ENCODE data around the gene XRCC6. TPM values are rescaled to one million over a fixed set of nuclear protein-coding genes. Genes with fewer than 3 reads are reported as not detected.

Gene XRCC6
- total and polyA plus RNA-seq, 2 of the 13 experiments (the other 11 are each of a cell fraction or from before 2014, with no cell fraction given) = 124 to 625 TPM

DNA sequence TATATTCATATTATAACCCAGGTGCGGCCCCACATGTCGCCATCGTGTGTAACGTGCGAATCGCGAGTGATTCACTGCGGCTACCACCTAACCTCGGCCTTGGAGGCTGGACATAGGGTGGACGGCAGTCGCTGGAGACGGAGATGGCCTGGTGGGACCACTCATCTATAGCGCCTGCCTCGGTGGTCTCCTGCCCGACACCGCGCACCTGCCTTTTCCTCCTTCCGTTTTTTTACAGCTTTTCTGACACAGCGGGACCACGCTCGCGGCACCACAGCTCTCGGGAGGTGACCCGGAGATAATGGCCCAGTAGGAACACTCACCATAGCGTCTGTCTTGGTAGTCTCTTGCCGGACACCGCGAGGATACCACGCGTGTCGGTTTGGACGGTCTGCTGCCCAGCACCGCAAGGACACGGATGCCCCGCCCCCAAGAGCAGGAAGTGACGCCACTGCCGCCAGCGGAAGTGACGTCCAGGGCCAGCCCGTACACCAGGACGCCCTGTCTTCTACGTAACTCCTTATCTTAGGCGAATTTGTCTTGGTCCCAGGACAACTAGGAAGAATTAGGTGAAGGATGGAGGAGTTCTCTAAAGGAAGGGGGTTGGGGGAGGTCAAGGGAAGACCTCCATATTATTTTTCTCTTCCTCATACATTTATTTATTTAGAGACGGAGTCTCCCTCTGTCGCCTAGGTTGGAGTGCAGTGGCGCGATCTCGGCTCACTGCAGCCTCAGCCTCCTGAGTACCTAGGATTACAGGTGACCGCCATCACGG is 61.1 kb downstream of the XRCC6 start (continued):
- TF ChIP-seq, protein P1, sequence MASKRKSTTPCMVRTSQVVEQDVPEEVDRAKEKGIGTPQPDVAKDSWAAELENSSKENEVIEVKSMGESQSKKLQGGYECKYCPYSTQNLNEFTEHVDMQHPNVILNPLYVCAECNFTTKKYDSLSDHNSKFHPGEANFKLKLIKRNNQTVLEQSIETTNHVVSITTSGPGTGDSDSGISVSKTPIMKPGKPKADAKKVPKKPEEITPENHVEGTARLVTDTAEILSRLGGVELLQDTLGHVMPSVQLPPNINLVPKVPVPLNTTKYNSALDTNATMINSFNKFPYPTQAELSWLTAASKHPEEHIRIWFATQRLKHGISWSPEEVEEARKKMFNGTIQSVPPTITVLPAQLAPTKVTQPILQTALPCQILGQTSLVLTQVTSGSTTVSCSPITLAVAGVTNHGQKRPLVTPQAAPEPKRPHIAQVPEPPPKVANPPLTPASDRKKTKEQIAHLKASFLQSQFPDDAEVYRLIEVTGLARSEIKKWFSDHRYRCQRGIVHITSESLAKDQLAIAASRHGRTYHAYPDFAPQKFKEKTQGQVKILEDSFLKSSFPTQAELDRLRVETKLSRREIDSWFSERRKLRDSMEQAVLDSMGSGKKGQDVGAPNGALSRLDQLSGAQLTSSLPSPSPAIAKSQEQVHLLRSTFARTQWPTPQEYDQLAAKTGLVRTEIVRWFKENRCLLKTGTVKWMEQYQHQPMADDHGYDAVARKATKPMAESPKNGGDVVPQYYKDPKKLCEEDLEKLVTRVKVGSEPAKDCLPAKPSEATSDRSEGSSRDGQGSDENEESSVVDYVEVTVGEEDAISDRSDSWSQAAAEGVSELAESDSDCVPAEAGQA (IDR thresholded peaks at IDR 0.05; ENCODE audit: low read depth) = peak; percentile 97
- TF ChIP-seq, protein P1 (CRISPR knock-in tag; IDR thresholded peaks at IDR 0.05; ENCODE audit: borderline replicate concordance) = no peak
- TF ChIP-seq, protein P2, sequence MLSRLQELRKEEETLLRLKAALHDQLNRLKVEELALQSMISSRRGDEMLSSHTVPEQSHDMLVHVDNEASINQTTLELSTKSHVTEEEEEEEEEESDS (CRISPR knock-in tag; IDR thresholded peaks at IDR 0.05; ENCODE audit: borderline replicate concordance) = no peak
- TF ChIP-seq TCF7L2 (IDR thresholded peaks at IDR 0.05; ENCODE audit: low read depth, low read length) = no peak
- TF ChIP-seq, protein P3, sequence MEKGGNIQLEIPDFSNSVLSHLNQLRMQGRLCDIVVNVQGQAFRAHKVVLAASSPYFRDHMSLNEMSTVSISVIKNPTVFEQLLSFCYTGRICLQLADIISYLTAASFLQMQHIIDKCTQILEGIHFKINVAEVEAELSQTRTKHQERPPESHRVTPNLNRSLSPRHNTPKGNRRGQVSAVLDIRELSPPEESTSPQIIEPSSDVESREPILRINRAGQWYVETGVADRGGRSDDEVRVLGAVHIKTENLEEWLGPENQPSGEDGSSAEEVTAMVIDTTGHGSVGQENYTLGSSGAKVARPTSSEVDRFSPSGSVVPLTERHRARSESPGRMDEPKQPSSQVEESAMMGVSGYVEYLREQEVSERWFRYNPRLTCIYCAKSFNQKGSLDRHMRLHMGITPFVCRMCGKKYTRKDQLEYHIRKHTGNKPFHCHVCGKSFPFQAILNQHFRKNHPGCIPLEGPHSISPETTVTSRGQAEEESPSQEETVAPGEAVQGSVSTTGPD (CRISPR knock-in tag; IDR thresholded peaks at IDR 0.05) = no peak
- peak; percentile 94 for TF ChIP-seq KDM5A (IDR thresholded peaks at IDR 0.05; ENCODE audit: borderline replicate concordance, low read length)
- 0 out of 2 replicates have a peak, but pooled peaks have one; percentile 83 for TF ChIP-seq NFKB2 (CRISPR knock-in tag; IDR thresholded peaks at IDR 0.05; ENCODE audit: borderline replicate concordance)
- TF ChIP-seq HOXA3 (CRISPR knock-in tag; IDR thresholded peaks at IDR 0.05) = peak; percentile 99
- no peak for TF ChIP-seq RARG (CRISPR knock-in tag; IDR thresholded peaks at IDR 0.05; ENCODE audit: low read depth)
- no peak for TF ChIP-seq FOXA1 (IDR thresholded peaks at IDR 0.05)
- TF ChIP-seq FOXA1 (CRISPR knock-in tag; IDR thresholded peaks at IDR 0.05) = no peak
- peak; percentile 81; the same call in 1 of the 2 replicates for TF ChIP-seq ZNF747 (CRISPR knock-in tag; IDR thresholded peaks at IDR 0.05; ENCODE audit: borderline replicate concordance)
- TF ChIP-seq CBX1 (IDR thresholded peaks at IDR 0.05; ENCODE audit: low read depth) = no peak
- TF ChIP-seq, protein P4, sequence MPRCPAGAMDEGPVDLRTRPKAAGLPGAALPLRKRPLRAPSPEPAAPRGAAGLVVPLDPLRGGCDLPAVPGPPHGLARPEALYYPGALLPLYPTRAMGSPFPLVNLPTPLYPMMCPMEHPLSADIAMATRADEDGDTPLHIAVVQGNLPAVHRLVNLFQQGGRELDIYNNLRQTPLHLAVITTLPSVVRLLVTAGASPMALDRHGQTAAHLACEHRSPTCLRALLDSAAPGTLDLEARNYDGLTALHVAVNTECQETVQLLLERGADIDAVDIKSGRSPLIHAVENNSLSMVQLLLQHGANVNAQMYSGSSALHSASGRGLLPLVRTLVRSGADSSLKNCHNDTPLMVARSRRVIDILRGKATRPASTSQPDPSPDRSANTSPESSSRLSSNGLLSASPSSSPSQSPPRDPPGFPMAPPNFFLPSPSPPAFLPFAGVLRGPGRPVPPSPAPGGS (CRISPR knock-in tag; IDR thresholded peaks at IDR 0.05) = no peak
- TF ChIP-seq MZF1 (CRISPR knock-in tag; IDR thresholded peaks at IDR 0.05; ENCODE audit: borderline replicate concordance) = no peak
- TF ChIP-seq NFYC (CRISPR knock-in tag; IDR thresholded peaks at IDR 0.05) = peak; percentile 42; the same call in 1 of the 2 replicates
- peak; percentile 49; the same call in 1 of the 2 replicates for TF ChIP-seq FOSL2 (CRISPR knock-in tag; IDR thresholded peaks at IDR 0.05)
- no peak for TF ChIP-seq SRY (CRISPR knock-in tag; IDR thresholded peaks at IDR 0.05)
- 0 out of 2 replicates have a peak, but pooled peaks have one; percentile 33 for TF ChIP-seq FOXO1 (CRISPR knock-in tag; IDR thresholded peaks at IDR 0.05)
- TF ChIP-seq, protein P5, sequence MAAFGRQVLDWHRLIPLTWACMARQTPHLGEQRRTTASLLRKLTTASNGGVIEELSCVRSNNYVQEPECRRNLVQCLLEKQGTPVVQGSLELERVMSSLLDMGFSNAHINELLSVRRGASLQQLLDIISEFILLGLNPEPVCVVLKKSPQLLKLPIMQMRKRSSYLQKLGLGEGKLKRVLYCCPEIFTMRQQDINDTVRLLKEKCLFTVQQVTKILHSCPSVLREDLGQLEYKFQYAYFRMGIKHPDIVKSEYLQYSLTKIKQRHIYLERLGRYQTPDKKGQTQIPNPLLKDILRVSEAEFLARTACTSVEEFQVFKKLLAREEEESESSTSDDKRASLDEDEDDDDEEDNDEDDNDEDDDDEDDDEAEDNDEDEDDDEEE (CRISPR knock-in tag; IDR thresholded peaks at IDR 0.05) = peak; percentile 88
- TF ChIP-seq PHF21A (CRISPR knock-in tag; IDR thresholded peaks at IDR 0.05) = no peak
